ENCODE measurements around the gene GRK5.

Gene GRK5

DNA sequence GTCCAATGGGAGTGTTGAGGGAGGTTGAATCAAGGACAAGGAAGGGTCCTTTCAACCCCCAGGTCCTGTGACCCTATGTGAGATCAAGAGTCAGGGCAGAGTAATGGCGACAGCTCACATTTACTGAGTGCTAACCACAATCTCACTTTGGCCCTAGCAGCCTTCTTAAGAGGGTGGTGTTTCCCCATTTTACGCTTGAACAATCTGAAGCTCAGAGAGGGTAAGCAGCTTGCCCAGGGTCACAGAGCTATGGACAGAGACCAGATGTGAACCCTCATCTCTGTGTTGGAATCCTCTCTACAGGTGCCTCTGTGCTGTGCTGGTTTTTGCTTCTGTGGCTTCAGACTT, 102.0 kb downstream of the GRK5 start:
- Histone ChIP-seq H2BK5ac (ENCODE audit: low read depth, low read length, poor library complexity, severe bottlenecking) (no peak overlapping the region), H3K79me1 (replicated peaks; ENCODE audit: low read length, poor library complexity, severe bottlenecking) (peaks cover 46% of the 10 kb centered on the region), H3K14ac (ENCODE audit: low read length in 2 of 2) (peak overlapping the region in 1 of 2 experiments; percentile 2), H3K9ac (ENCODE audit: low read length) (no peak overlapping the region), H2AFZ (ENCODE audit: low read depth, low read length) (no peak overlapping the region), H3K9me3 (ENCODE audit: control insufficient read depth, low read length) (no peaks in the 10 kb centered on the region), H2AK5ac (ENCODE audit: low read length, severe bottlenecking) (peak overlapping the region; percentile 46), H2BK15ac (ENCODE audit: low read depth, poor library complexity, severe bottlenecking) (no peak overlapping the region), H3K18ac (ENCODE audit: low read depth in 1 of 2, low read length in 2 of 2) (peak overlapping the region in 1 of 2 experiments; percentile 73), H4K8ac (ENCODE audit: low read length) (no peak overlapping the region), H3K36me3 (ENCODE audit: control insufficient read depth in 1 of 2, insufficient read depth in 2 of 2, low read depth in 1 of 2, low read length in 2 of 2) (no peaks in the 10 kb centered on the region), H3K27ac (ENCODE audit: low read length, poor library complexity, severe bottlenecking) (no peak overlapping the region), H3K4me2 (ENCODE audit: low read length, poor library complexity, severe bottlenecking) (no peak overlapping the region), H3K4me1 (ENCODE audit: control insufficient read depth, insufficient read depth, low read depth, low read length) (peaks cover 44% of the 10 kb centered on the region), H3K4ac (ENCODE audit: low read depth in 1 of 2, low read length in 2 of 2) (no peak overlapping the region), H3K27me3 (ENCODE audit: control insufficient read depth in 1 of 2, insufficient read depth in 1 of 2, low read length in 2 of 2) (no peaks in the 10 kb centered on the region), H4K91ac (ENCODE audit: low read length) (no peak overlapping the region), H2BK12ac (ENCODE audit: low read length in 2 of 2) (peak overlapping the region in 1 of 2 experiments; percentile 5), H2BK120ac (ENCODE audit: low read depth, low read length) (no peak overlapping the region), H3K4me3 (ENCODE audit: insufficient read depth in 1 of 2, low read depth in 1 of 2, low read length in 2 of 2) (no peak overlapping the region), H3K23ac (ENCODE audit: low read length in 2 of 2) (peak overlapping the region in 1 of 2 experiments; percentile 14)
- 88% methylated on average over 2 of the region's 2 CpGs for WGBS
- DNase-seq: no peak

DNA sequence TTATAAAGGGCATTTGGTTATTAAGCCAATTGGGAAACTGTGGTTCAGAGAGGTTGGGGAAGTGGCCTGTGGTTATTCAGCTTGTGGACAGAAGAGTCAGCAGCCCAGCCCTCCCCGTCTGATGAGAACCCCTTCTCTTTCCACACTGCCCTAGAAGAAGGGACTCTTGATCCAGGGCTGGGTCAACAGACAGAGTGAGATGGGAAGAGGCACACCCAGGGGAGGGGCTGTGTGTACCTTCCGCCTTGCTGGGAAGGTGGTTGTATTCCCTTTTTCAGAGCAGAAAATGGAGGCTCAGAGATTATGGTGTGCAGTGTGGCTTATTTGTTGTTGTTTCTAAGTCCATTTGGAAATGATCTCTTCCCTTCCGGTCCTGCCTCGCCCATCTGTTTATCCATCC, 103.4 kb downstream of the GRK5 start:
- peaks cover 54% of the 10 kb centered on the region for H3K4me1 ChIP-seq (ENCODE audit: control insufficient read depth, insufficient read depth, low read depth, low read length)
- H2BK5ac ChIP-seq (ENCODE audit: low read depth, low read length, poor library complexity, severe bottlenecking): no peak overlapping the region
- no peaks in the 10 kb centered on the region for H3K27me3 ChIP-seq (ENCODE audit: control insufficient read depth in 1 of 2, insufficient read depth in 1 of 2, low read length in 2 of 2)
- H3K23ac ChIP-seq (ENCODE audit: low read length in 2 of 2): no peak overlapping the region
- no peak overlapping the region for H3K27ac ChIP-seq (ENCODE audit: low read length, poor library complexity, severe bottlenecking)
- peak overlapping the region in 1 of 2 experiments; percentile 34 for H2BK12ac ChIP-seq (ENCODE audit: low read length in 2 of 2)
- H3K4me2 ChIP-seq (ENCODE audit: low read length, poor library complexity, severe bottlenecking): no peak overlapping the region
- H3K9me3 ChIP-seq (ENCODE audit: control insufficient read depth, low read length): no peaks in the 10 kb centered on the region
- H2AFZ ChIP-seq (ENCODE audit: low read depth, low read length): no peak overlapping the region
- no peak overlapping the region for H3K4ac ChIP-seq (ENCODE audit: low read depth in 1 of 2, low read length in 2 of 2)
- no CpG with 5 or more reads among the region's 4 CpGs for WGBS
- H3K14ac ChIP-seq (ENCODE audit: low read length in 2 of 2): peak overlapping the region in 1 of 2 experiments; percentile 44
- H2BK120ac ChIP-seq (ENCODE audit: low read depth, low read length): no peak overlapping the region
- H3K36me3 ChIP-seq (ENCODE audit: control insufficient read depth in 1 of 2, insufficient read depth in 2 of 2, low read depth in 1 of 2, low read length in 2 of 2): no peaks in the 10 kb centered on the region
- H3K18ac ChIP-seq (ENCODE audit: low read depth in 1 of 2, low read length in 2 of 2): no peak overlapping the region
- no peak overlapping the region for H4K91ac ChIP-seq (ENCODE audit: low read length)
- H3K9ac ChIP-seq (ENCODE audit: low read length): no peak overlapping the region
- DNase-seq: no peak
- H3K4me3 ChIP-seq (ENCODE audit: insufficient read depth in 1 of 2, low read depth in 1 of 2, low read length in 2 of 2): no peak overlapping the region
- peaks cover 44% of the 10 kb centered on the region for H3K79me1 ChIP-seq (replicated peaks; ENCODE audit: low read length, poor library complexity, severe bottlenecking)
- H2BK15ac ChIP-seq (ENCODE audit: low read depth, poor library complexity, severe bottlenecking): peak overlapping the region; percentile 30
- H2AK5ac ChIP-seq (ENCODE audit: low read length, severe bottlenecking): peak overlapping the region; percentile 53
- no peak overlapping the region for H4K8ac ChIP-seq (ENCODE audit: low read length)

DNA sequence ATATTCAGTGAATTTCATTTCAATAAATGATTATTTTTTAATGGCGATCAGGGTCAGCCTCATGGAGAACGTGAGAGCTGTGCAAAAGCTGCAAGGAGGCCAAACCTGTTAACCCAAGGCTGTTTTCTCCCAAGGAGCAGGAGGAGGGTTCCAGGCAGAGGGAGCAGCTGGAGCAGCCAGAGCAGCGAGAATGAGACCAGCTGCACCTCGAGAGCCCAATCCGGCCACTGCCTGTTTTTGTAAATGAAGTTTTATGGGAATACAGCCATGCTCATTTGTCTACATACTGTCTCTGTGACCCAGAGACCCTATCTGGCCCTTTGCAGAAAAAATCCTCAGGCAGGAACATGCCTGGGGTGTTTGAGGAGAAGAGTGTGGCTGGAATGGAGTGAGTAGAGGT, 104.9 kb downstream of the GRK5 start:
- H2BK120ac ChIP-seq (ENCODE audit: low read depth, low read length): no peak overlapping the region
- no peak for DNase-seq
- no peaks in the 10 kb centered on the region for H3K27me3 ChIP-seq (ENCODE audit: control insufficient read depth in 1 of 2, insufficient read depth in 1 of 2, low read length in 2 of 2)
- no peak overlapping the region for H2BK15ac ChIP-seq (ENCODE audit: low read depth, poor library complexity, severe bottlenecking)
- H3K9me3 ChIP-seq (ENCODE audit: control insufficient read depth, low read length): no peaks in the 10 kb centered on the region
- H4K91ac ChIP-seq (ENCODE audit: low read length): no peak overlapping the region
- H3K14ac ChIP-seq (ENCODE audit: low read length in 2 of 2): no peak overlapping the region
- no peak overlapping the region for H2AFZ ChIP-seq (ENCODE audit: low read depth, low read length)
- H3K4me2 ChIP-seq (ENCODE audit: low read length, poor library complexity, severe bottlenecking): no peak overlapping the region
- H3K4me3 ChIP-seq (ENCODE audit: insufficient read depth in 1 of 2, low read depth in 1 of 2, low read length in 2 of 2): no peak overlapping the region
- no peak overlapping the region for H3K4ac ChIP-seq (ENCODE audit: low read depth in 1 of 2, low read length in 2 of 2)
- H3K9ac ChIP-seq (ENCODE audit: low read length): no peak overlapping the region
- 89% methylated on average over 5 of the region's 5 CpGs for WGBS
- H4K8ac ChIP-seq (ENCODE audit: low read length): no peak overlapping the region
- no peak overlapping the region for H3K27ac ChIP-seq (ENCODE audit: low read length, poor library complexity, severe bottlenecking)
- H3K79me1 ChIP-seq (replicated peaks; ENCODE audit: low read length, poor library complexity, severe bottlenecking): peaks cover 44% of the 10 kb centered on the region
- peaks cover 58% of the 10 kb centered on the region for H3K4me1 ChIP-seq (ENCODE audit: control insufficient read depth, insufficient read depth, low read depth, low read length)
- no peak overlapping the region for H2BK12ac ChIP-seq (ENCODE audit: low read length in 2 of 2)
- no peak overlapping the region for H3K18ac ChIP-seq (ENCODE audit: low read depth in 1 of 2, low read length in 2 of 2)
- no peaks in the 10 kb centered on the region for H3K36me3 ChIP-seq (ENCODE audit: control insufficient read depth in 1 of 2, insufficient read depth in 2 of 2, low read depth in 1 of 2, low read length in 2 of 2)
- H2AK5ac ChIP-seq (ENCODE audit: low read length, severe bottlenecking): no peak overlapping the region
- H2BK5ac ChIP-seq (ENCODE audit: low read depth, low read length, poor library complexity, severe bottlenecking): no peak overlapping the region
- H3K23ac ChIP-seq (ENCODE audit: low read length in 2 of 2): no peak overlapping the region

DNA sequence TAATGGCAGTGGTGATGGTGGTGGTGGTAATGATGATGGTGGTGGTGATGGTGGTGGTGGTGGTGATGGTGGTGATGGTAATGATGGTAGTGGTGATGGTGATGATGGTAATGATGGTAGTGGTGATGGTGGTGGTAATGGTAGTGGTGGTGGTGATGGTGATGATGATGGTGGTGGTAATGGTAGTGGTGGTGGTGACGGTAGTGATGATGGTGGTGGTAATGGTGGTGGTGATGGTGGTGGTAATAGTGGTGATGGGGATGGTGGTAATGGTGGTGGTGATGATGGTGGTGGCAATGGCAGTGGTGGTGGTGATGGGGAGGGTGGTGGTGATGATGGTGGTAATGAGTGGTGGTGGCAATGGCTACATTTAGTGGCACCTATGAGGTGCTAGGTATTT, 105.7 kb downstream of the GRK5 start:
- Histone ChIP-seq H3K27me3 (ENCODE audit: control insufficient read depth in 1 of 2, insufficient read depth in 1 of 2, low read length in 2 of 2) (no peaks in the 10 kb centered on the region), H3K9me3 (ENCODE audit: control insufficient read depth, low read length) (no peaks in the 10 kb centered on the region), H3K4me3 (ENCODE audit: insufficient read depth in 1 of 2, low read depth in 1 of 2, low read length in 2 of 2) (no peak overlapping the region), H4K91ac (ENCODE audit: low read length) (peak overlapping the region; percentile 52), H2BK5ac (ENCODE audit: low read depth, low read length, poor library complexity, severe bottlenecking) (no peak overlapping the region), H3K79me1 (replicated peaks; ENCODE audit: low read length, poor library complexity, severe bottlenecking) (peaks cover 40% of the 10 kb centered on the region), H3K23ac (ENCODE audit: low read length in 2 of 2) (no peak overlapping the region), H3K18ac (ENCODE audit: low read depth in 1 of 2, low read length in 2 of 2) (no peak overlapping the region), H3K4me2 (ENCODE audit: low read length, poor library complexity, severe bottlenecking) (no peak overlapping the region), H3K4ac (ENCODE audit: low read depth in 1 of 2, low read length in 2 of 2) (no peak overlapping the region), H2AFZ (ENCODE audit: low read depth, low read length) (no peak overlapping the region), H2BK12ac (ENCODE audit: low read length in 2 of 2) (no peak overlapping the region), H3K14ac (ENCODE audit: low read length in 2 of 2) (peak overlapping the region in 1 of 2 experiments; percentile 83), H3K36me3 (ENCODE audit: control insufficient read depth in 1 of 2, insufficient read depth in 2 of 2, low read depth in 1 of 2, low read length in 2 of 2) (no peaks in the 10 kb centered on the region), H3K9ac (ENCODE audit: low read length) (no peak overlapping the region), H3K27ac (ENCODE audit: low read length, poor library complexity, severe bottlenecking) (no peak overlapping the region), H2BK120ac (ENCODE audit: low read depth, low read length) (no peak overlapping the region), H2AK5ac (ENCODE audit: low read length, severe bottlenecking) (no peak overlapping the region), H2BK15ac (ENCODE audit: low read depth, poor library complexity, severe bottlenecking) (no peak overlapping the region), H4K8ac (ENCODE audit: low read length) (no peak overlapping the region), H3K4me1 (ENCODE audit: control insufficient read depth, insufficient read depth, low read depth, low read length) (peaks cover 57% of the 10 kb centered on the region)
- DNase-seq: no peak
- 44% methylated on average over 1 of the region's 1 CpG for WGBS

Data from mesenchymal stem cell (in vitro differentiated cells and primary cell).